Osteoblast (primary cell): ENCODE measurements around the gene SHCBP1. TPM values are rescaled to one million over a fixed set of nuclear protein-coding genes. Genes with fewer than 3 reads are reported as not detected.
"Not testable (repeated sequence)": the region's sequence is repeated elsewhere in the genome, so short reads cannot be mapped to it uniquely, and the experiment has no call there.

Source experiments
- DNase-seq: peaks from one replicate; pipeline ENCODE4 v3.0.0; 2011; ENCODE audit warnings: low spot score, mixed read lengths; ENCODE audit not compliant: insufficient read length; ENCODE audit errors: missing footprints
- H2AFZ ChIP-seq: 2 replicates; pipeline ENCODE4 v1.6.0; 2011; ENCODE audit warnings: mild to moderate bottlenecking, low read length
- H3K27ac ChIP-seq: 2 replicates; pipeline ENCODE4 v1.5.1; 2011; ENCODE audit warnings: mild to moderate bottlenecking, low read depth, low read length, moderate library complexity
- H3K27me3 ChIP-seq: 2 replicates; pipeline ENCODE4 v1.6.0; 2012; ENCODE audit warnings: mild to moderate bottlenecking, control low read depth, inconsistent platforms, low read length, moderate library complexity; ENCODE audit not compliant: insufficient read depth
- H3K36me3 ChIP-seq: 2 replicates; pipeline ENCODE4 v1.5.1; 2011; ENCODE audit warnings: mild to moderate bottlenecking, low read length, control low read depth, moderate library complexity; ENCODE audit not compliant: insufficient read depth
- H3K4me1 ChIP-seq: 2 replicates; pipeline ENCODE4 v1.5.1; 2011; ENCODE audit warnings: mild to moderate bottlenecking, low read length, control low read depth, moderate library complexity; ENCODE audit not compliant: insufficient read depth
- H3K4me2 ChIP-seq: 2 replicates; pipeline ENCODE4 v1.6.0; 2011; ENCODE audit warnings: mild to moderate bottlenecking, low read length; ENCODE audit not compliant: insufficient read depth
- H3K4me3 ChIP-seq: fragments of 200-600 bp; sonication (generic); 3 replicates; pipeline ENCODE4 v1.5.1; 2012; ENCODE audit warnings: mild to moderate bottlenecking, low read length, inconsistent platforms; ENCODE audit not compliant: insufficient read depth
- H3K79me2 ChIP-seq: 2 replicates; pipeline ENCODE4 v1.6.0; 2012; ENCODE audit warnings: mild to moderate bottlenecking, low read length, control low read depth, inconsistent platforms; ENCODE audit not compliant: insufficient read depth
- H3K9me3 ChIP-seq: 2 replicates; pipeline ENCODE4 v1.5.1; 2011; ENCODE audit warnings: low read depth, low read length, control low read depth
- H4K20me1 ChIP-seq: 2 replicates; pipeline ENCODE4 v1.6.0; 2012; ENCODE audit warnings: mild to moderate bottlenecking, low read length, control low read depth; ENCODE audit not compliant: insufficient read depth
- total RNA-seq: library from RNA; depleted of rRNA; stranded (reverse); fragments of >200 nt; gene quantifications from 2 replicates; pipeline ENCODE4 v1.2.3, GENCODE V29; 2012
- TF ChIP-seq, protein P1 (sequence below): IDR thresholded peaks from 2 replicates; pipeline ENCODE4 v1.5.1; 2011; ENCODE audit warnings: mild to moderate bottlenecking, low read depth, low read length, moderate library complexity; ENCODE audit errors: extremely low read depth

Gene SHCBP1
- total RNA-seq, 1 donor = 1.8 TPM

DNA sequence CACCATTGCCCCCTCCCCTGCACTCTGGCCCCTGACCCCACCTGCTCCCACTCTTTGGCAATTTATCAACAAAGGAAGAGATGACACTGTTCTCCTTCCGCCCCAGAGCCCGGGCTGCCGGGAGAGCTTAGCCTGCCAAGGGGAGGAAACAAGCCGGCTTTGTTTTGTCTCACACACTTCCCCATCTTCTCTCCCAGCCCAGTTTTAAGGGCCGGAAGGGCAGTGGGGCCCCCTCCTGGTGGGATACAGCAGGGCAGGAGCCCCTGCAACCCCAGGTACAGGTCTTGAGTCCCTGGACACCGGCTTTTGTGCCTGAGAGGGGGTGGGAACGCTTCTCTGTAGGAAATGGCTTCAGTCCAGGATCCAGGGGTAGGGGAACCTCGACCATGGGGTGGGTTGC lies 2.1 kb upstream of the SHCBP1 start:
- not testable (repeated sequence) for H3K27me3 ChIP-seq, H3K4me1 ChIP-seq, H3K36me3 ChIP-seq, H4K20me1 ChIP-seq, H3K9me3 ChIP-seq, H3K27ac ChIP-seq, H2AFZ ChIP-seq, H3K4me3 ChIP-seq, DNase-seq, H3K4me2 ChIP-seq
- peaks cover 26% of the 10 kb centered on the region for H3K79me2 ChIP-seq

DNA sequence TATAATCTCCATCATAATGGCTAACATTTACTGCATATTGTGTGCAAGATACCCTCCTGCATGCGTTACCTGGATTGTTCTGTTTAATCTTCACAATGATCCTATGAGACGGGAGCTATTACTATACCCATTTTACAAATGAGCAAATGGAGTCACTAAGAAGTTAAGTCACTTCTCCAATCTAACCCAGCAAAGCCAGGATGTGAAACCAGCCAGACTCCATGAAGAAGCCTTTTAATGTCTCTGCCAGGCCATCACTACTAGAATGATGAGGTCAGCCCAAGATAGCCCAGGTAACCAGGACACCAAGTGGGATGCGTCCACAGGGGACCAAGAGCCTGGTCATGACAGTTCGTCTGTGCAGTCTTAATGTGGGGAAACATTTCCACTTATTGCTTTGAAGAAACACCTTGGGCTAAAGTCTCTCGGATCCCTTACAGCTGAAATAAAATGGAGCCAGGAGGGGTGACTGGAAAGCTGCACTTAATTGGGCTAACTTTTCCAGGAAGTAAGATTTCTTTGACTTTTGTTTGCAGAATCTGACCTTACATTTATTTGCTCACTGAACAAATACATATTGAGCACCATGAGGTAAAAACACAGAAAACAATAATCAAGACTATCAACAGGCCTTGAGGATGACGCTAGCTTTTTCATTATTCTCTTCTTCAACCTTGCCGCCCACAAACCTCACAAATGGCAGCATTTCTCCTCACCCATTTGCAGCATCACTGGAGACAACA lies 926 bp upstream of the SHCBP1 start:
- H3K4me3 ChIP-seq = no peak overlapping the region
- no peak overlapping the region for H3K4me2 ChIP-seq
- peaks cover 30% of the 10 kb centered on the region for H3K79me2 ChIP-seq
- H2AFZ ChIP-seq = no peak overlapping the region
- peaks cover 8% of the 10 kb centered on the region for H3K4me1 ChIP-seq
- no peaks in the 10 kb centered on the region for H3K27me3 ChIP-seq
- H4K20me1 ChIP-seq = no peaks in the 10 kb centered on the region
- TF ChIP-seq, protein P1, sequence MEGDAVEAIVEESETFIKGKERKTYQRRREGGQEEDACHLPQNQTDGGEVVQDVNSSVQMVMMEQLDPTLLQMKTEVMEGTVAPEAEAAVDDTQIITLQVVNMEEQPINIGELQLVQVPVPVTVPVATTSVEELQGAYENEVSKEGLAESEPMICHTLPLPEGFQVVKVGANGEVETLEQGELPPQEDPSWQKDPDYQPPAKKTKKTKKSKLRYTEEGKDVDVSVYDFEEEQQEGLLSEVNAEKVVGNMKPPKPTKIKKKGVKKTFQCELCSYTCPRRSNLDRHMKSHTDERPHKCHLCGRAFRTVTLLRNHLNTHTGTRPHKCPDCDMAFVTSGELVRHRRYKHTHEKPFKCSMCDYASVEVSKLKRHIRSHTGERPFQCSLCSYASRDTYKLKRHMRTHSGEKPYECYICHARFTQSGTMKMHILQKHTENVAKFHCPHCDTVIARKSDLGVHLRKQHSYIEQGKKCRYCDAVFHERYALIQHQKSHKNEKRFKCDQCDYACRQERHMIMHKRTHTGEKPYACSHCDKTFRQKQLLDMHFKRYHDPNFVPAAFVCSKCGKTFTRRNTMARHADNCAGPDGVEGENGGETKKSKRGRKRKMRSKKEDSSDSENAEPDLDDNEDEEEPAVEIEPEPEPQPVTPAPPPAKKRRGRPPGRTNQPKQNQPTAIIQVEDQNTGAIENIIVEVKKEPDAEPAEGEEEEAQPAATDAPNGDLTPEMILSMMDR = no peak
- no peaks in the 10 kb centered on the region for H3K36me3 ChIP-seq
- DNase-seq = no peak
- no peak overlapping the region for H3K27ac ChIP-seq
- no peaks in the 10 kb centered on the region for H3K9me3 ChIP-seq

DNA sequence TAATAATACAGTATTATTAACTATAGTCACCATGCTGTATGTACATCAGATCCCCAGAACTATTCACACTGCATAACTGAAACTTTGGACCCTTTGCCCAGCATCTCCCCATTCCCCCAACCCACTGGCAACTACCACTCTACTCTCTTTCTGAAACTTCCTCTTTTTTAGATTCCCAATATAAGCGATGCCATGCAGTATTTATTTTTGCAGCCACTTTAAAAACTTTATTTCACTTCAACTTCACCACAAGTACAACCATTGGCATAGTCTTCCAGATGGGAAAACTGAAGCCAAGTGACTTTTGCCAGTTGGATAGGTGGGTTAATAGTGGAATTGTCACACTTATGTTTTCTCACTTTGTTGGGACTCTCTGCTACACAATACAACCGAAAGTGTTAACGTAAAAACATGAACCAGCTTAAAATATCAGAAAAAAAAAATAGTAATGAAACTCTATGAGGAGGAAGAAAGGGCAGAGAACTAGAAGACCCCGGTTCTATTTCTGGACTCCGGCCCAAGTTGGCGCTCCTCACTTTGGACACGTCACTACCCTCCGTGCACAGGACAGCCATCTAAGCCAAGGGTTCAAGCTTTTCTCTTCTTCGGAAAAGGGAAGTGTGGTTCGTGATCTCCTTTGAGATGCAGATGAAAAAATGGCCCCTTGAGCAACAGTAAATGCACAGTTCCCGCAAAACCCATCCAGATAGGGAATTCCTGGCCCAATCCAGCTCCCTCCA lies 743 bp downstream of the SHCBP1 start:
- H3K4me1 ChIP-seq = peaks cover 8% of the 10 kb centered on the region
- peak overlapping the region; percentile 94 for H3K4me2 ChIP-seq
- H3K79me2 ChIP-seq = peaks cover 36% of the 10 kb centered on the region
- no peaks in the 10 kb centered on the region for H3K27me3 ChIP-seq
- peaks cover 7% of the 10 kb centered on the region for H3K36me3 ChIP-seq
- no peaks in the 10 kb centered on the region for H3K9me3 ChIP-seq
- H3K27ac ChIP-seq = peak overlapping the region; percentile 52
- H3K4me3 ChIP-seq = peak overlapping the region; percentile 90
- no peaks in the 10 kb centered on the region for H4K20me1 ChIP-seq
- TF ChIP-seq, protein P1 = no peak
- peak overlapping the region; percentile 97 for H2AFZ ChIP-seq
- DNase-seq = no peak

DNA sequence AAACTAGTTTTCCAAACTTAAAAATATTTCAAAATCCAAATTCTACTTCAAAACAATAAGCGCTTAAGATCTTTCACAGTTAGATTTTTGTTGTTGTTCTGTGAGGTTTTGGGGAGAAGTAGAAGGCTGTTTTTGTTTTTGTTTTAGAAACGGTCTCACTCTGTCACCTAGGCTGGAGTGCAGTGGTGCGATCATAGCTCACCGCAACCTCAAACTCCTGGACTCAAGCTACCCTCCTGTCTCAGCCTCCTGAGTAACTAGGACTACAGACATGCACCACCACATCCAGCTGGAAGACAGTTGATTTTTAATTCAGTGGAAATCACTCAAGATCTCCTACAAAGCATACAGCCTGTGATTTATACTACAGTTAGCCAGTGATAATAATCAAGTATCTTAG lies 2.7 kb downstream of the SHCBP1 start:
- Histone ChIP-seq H2AFZ (peak overlapping the region; percentile 32), H3K4me3 (no peak overlapping the region), H3K4me2 (no peak overlapping the region), H3K9me3 (no peaks in the 10 kb centered on the region), H3K79me2 (peaks cover 48% of the 10 kb centered on the region), H4K20me1 (no peaks in the 10 kb centered on the region), H3K4me1 (peaks cover 8% of the 10 kb centered on the region), H3K36me3 (peaks cover 7% of the 10 kb centered on the region), H3K27me3 (no peaks in the 10 kb centered on the region), H3K27ac (no peak overlapping the region)
- DNase-seq = no peak
- TF ChIP-seq, protein P1 = no peak
